ENCODE data around the gene TGM5. TPM values are rescaled to one million over a fixed set of nuclear protein-coding genes. Genes with fewer than 3 reads are reported as not detected.

TGM5 gene
- total RNA-seq, 1 experiment from 2014 or later = not detected

GRCh38 chr15:43218908-43219706, 47.6 kb downstream of the TGM5 start:
- H3K4me1 Mint-ChIP-seq = peaks cover 8% of the 10 kb centered on the region
- H3K27me3 Mint-ChIP-seq (ENCODE audit: low read depth) = no peaks in the 10 kb centered on the region; the same call in 1 of the 2 replicates
- no peaks in the 10 kb centered on the region for H3K9me3 Mint-ChIP-seq
- TF ChIP-seq, protein P1, sequence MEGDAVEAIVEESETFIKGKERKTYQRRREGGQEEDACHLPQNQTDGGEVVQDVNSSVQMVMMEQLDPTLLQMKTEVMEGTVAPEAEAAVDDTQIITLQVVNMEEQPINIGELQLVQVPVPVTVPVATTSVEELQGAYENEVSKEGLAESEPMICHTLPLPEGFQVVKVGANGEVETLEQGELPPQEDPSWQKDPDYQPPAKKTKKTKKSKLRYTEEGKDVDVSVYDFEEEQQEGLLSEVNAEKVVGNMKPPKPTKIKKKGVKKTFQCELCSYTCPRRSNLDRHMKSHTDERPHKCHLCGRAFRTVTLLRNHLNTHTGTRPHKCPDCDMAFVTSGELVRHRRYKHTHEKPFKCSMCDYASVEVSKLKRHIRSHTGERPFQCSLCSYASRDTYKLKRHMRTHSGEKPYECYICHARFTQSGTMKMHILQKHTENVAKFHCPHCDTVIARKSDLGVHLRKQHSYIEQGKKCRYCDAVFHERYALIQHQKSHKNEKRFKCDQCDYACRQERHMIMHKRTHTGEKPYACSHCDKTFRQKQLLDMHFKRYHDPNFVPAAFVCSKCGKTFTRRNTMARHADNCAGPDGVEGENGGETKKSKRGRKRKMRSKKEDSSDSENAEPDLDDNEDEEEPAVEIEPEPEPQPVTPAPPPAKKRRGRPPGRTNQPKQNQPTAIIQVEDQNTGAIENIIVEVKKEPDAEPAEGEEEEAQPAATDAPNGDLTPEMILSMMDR (IDR thresholded peaks at IDR 0.05) = peak; percentile 67
- TF ChIP-seq CREB1 (CRISPR knock-in tag; IDR thresholded peaks at IDR 0.05) = no peak
- H3K36me3 Mint-ChIP-seq = no peaks in the 10 kb centered on the region
- no peak overlapping the region for H3K27ac Mint-ChIP-seq
- DNase-seq (ENCODE audit: low spot score) (peak; percentile 80), ATAC-seq (peak; percentile 96)
- no peak overlapping the region for H3K4me3 Mint-ChIP-seq
- POLR2A ChIA-PET = interaction anchor here (0.7 kb wide), 1 partner anchor 9 kb away, joined by 3 read pairs; no protein-coding TSS in a partner anchor
- CTCF ChIA-PET = interaction anchor here (0.6 to 2.1 kb wide), 37 partner anchors 8 to 546 kb away, joined by 3 to 30 read pairs (median 4); partner anchors contain the start of genes CCNDBP1, TGM5, TGM7 and TUBGCP4

DNA sequence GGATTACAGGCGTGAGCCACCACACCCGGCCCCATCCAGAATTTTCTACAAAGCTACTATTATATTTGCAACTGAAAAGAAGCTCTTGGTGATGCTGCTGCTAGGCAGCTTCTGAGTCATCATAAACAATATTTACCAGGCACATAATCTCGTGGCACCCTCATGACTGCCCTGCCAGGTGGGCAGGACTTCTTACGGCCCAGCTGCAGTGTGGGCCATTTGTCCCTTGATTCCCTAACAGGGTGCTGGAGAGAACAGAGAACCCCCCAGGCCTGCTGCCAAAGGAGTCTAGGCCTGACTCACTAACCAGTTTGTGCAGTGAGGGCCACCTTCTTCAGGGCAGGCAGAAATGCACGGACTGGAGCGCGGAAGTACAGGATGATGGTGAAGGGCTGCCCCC, 50.8 kb downstream of the TGM5 start:
- POLR2A ChIA-PET = no interaction called here
- no peak overlapping the region for H3K27ac Mint-ChIP-seq
- CTCF ChIA-PET = interaction anchor here (1.5 to 1.8 kb wide), 2 partner anchors 10 to 12 kb away, joined by 8 to 9 read pairs; no protein-coding TSS in a partner anchor

More for the DNA sequence above, 50.8 kb downstream of the TGM5 start:
- Mint-ChIP-seq H3K36me3 (no peaks in the 10 kb centered on the region), H3K4me3 (no peak overlapping the region), H3K4me1 (peaks cover 13% of the 10 kb centered on the region), H3K9me3 (no peaks in the 10 kb centered on the region), H3K27me3 (ENCODE audit: low read depth) (no peaks in the 10 kb centered on the region; the same call in 1 of the 2 replicates)
- TF ChIP-seq HMGXB4 (CRISPR knock-in tag; IDR thresholded peaks at IDR 0.05) = no peak
- TF ChIP-seq ATF6 (CRISPR knock-in tag; IDR thresholded peaks at IDR 0.05) = no peak
- no peak for TF ChIP-seq ZNF263 (CRISPR knock-in tag; IDR thresholded peaks at IDR 0.05; ENCODE audit: low read depth)
- TF ChIP-seq, protein P2, sequence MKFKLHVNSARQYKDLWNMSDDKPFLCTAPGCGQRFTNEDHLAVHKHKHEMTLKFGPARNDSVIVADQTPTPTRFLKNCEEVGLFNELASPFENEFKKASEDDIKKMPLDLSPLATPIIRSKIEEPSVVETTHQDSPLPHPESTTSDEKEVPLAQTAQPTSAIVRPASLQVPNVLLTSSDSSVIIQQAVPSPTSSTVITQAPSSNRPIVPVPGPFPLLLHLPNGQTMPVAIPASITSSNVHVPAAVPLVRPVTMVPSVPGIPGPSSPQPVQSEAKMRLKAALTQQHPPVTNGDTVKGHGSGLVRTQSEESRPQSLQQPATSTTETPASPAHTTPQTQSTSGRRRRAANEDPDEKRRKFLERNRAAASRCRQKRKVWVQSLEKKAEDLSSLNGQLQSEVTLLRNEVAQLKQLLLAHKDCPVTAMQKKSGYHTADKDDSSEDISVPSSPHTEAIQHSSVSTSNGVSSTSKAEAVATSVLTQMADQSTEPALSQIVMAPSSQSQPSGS (CRISPR knock-in tag; IDR thresholded peaks at IDR 0.05; ENCODE audit: borderline replicate concordance, low read depth) = no peak
- no peak for TF ChIP-seq EMX1 (CRISPR knock-in tag; IDR thresholded peaks at IDR 0.05)
- no peak for TF ChIP-seq ZNF219 (CRISPR knock-in tag; IDR thresholded peaks at IDR 0.05; ENCODE audit: borderline replicate concordance)
- TF ChIP-seq, protein P3, sequence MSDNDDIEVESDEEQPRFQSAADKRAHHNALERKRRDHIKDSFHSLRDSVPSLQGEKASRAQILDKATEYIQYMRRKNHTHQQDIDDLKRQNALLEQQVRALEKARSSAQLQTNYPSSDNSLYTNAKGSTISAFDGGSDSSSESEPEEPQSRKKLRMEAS (CRISPR knock-in tag; IDR thresholded peaks at IDR 0.05) = no peak
- no peak for TF ChIP-seq GRHL2 (CRISPR knock-in tag; IDR thresholded peaks at IDR 0.05; ENCODE audit: insufficient replicate concordance, severe bottlenecking)
- no peak for TF ChIP-seq FOXJ3 (CRISPR knock-in tag; IDR thresholded peaks at IDR 0.05; ENCODE audit: borderline replicate concordance)
- no peak for TF ChIP-seq TEAD4 (CRISPR knock-in tag; IDR thresholded peaks at IDR 0.05)
- TF ChIP-seq RORB (CRISPR knock-in tag; IDR thresholded peaks at IDR 0.05) = no peak
- ATAC-seq = no peak
- DNase-seq (ENCODE audit: low spot score) = no peak

All from WTC11 (cell line).